ENCODE data around the gene MAGI2. TPM values are rescaled to one million over a fixed set of nuclear protein-coding genes. Genes with fewer than 3 reads are reported as not detected.
A peak's percentile ranks its signal among the peaks of the same experiment; 100 is the strongest.

MAGI2 gene
- total RNA-seq, 1 donor from 2014 or later: 11.4 TPM

DNA sequence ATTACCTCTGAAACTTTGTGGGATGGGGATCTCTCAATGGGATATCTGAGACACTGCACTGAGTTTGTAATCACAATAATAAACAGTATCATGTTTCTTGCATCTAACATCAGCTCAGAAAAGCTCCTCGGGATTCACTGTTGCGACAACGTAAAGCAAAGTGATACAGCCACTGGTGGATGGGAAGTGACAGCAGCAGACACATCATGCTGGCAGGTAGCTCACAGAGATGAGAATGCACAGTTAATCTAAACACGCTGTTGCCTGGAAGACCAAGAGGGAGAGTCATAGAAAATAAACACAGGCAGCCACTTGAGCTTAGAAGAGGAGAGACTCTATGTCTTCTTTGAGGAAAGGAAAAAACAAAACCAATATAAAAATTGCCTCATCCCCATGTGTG, 513.8 kb downstream of the MAGI2 start:
- TF ChIP-seq, protein P1, sequence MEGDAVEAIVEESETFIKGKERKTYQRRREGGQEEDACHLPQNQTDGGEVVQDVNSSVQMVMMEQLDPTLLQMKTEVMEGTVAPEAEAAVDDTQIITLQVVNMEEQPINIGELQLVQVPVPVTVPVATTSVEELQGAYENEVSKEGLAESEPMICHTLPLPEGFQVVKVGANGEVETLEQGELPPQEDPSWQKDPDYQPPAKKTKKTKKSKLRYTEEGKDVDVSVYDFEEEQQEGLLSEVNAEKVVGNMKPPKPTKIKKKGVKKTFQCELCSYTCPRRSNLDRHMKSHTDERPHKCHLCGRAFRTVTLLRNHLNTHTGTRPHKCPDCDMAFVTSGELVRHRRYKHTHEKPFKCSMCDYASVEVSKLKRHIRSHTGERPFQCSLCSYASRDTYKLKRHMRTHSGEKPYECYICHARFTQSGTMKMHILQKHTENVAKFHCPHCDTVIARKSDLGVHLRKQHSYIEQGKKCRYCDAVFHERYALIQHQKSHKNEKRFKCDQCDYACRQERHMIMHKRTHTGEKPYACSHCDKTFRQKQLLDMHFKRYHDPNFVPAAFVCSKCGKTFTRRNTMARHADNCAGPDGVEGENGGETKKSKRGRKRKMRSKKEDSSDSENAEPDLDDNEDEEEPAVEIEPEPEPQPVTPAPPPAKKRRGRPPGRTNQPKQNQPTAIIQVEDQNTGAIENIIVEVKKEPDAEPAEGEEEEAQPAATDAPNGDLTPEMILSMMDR (IDR thresholded peaks at IDR 0.05; ENCODE audit: unreplicated experiment): no peak
- H3K36me3 Mint-ChIP-seq (ENCODE audit: insufficient read depth): no peaks in the 10 kb centered on the region
- H3K27ac Mint-ChIP-seq: no peak overlapping the region
- H3K4me3 Mint-ChIP-seq (ENCODE audit: low read depth): no peak overlapping the region
- no peaks in the 10 kb centered on the region for H3K4me1 Mint-ChIP-seq (ENCODE audit: low read depth)
- H3K9me3 Mint-ChIP-seq (ENCODE audit: low read depth): no peaks in the 10 kb centered on the region
- no peaks in the 10 kb centered on the region for H3K27me3 Mint-ChIP-seq
- no peak for DNase-seq (ENCODE audit: low spot score, unreplicated experiment)

DNA sequence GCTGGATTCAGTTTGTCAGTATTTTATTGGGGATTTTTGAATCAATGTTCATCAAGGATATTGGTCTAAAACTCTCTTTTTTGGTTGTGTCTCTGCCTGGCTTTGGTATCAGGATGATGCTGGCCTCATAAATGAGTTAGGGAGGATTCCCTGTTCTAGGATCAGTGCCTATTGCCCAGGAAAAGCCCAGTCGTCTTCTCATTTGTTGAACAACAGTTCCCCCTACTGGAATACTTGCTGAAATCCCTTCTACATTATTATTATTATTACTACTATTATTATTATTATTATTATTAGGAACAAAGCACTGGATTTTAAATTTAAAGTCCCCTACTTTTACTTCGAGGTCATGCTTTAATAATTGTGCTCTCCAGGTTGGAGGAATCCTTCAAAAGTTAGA, 528.9 kb downstream of the MAGI2 start:
- Mint-ChIP-seq H3K36me3 (ENCODE audit: insufficient read depth) (peaks cover 1% of the 10 kb centered on the region), H3K27ac (no peak overlapping the region), H3K27me3 (no peaks in the 10 kb centered on the region), H3K4me1 (ENCODE audit: low read depth) (no peaks in the 10 kb centered on the region), H3K4me3 (ENCODE audit: low read depth) (no peak overlapping the region), H3K9me3 (ENCODE audit: low read depth) (no peaks in the 10 kb centered on the region)
- TF ChIP-seq, protein P1 (IDR thresholded peaks at IDR 0.05; ENCODE audit: unreplicated experiment): peak; percentile 56
- DNase-seq (ENCODE audit: low spot score, unreplicated experiment): no peak

DNA sequence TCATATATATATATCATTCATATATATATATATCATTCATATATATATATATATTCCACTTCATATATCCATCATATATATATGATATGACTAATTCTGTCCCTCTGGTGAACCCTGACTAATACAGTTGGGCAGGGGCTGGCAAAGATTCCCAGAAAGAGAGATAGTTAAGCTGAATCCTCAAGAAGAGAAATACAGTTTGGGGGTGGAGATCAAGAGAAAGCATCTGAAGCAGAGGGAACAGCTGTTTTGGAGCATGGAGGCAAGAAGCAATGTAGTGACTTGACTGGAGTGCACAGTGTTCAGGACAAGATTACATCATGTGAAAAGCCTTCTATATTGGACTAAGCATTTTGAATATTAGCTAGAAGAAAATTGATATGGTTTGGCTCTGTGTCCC, 540.7 kb downstream of the MAGI2 start:
- Mint-ChIP-seq H3K4me1 (ENCODE audit: low read depth) (no peaks in the 10 kb centered on the region), H3K27me3 (no peaks in the 10 kb centered on the region), H3K36me3 (ENCODE audit: insufficient read depth) (no peaks in the 10 kb centered on the region)

DNA sequence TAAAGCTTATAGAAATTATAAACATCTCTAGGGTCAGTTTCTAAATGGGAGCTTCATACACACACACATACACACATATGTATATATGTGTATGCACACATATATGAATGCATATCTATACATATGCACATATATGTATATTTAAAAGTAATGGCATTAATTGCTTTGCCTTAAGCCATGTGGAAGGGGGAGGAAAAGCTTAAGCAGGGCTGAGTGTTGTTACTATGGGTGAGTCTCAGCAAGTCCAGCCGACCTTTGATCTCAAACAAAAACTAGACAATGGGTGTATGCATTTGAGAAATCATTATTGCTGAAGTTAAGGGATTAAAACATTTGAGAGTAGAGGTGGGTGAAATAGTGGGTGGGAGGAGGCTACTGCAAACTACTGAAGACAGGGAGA, 546.7 kb downstream of the MAGI2 start:
- no peak for DNase-seq (ENCODE audit: low spot score, unreplicated experiment)
- no peak overlapping the region for H3K27ac Mint-ChIP-seq
- H3K4me1 Mint-ChIP-seq (ENCODE audit: low read depth): peaks cover 3% of the 10 kb centered on the region

More for the DNA sequence above, 540.7 kb downstream of the MAGI2 start:
- TF ChIP-seq, protein P1 (IDR thresholded peaks at IDR 0.05; ENCODE audit: unreplicated experiment): no peak
- no peaks in the 10 kb centered on the region for H3K9me3 Mint-ChIP-seq (ENCODE audit: low read depth)
- no peak for DNase-seq (ENCODE audit: low spot score, unreplicated experiment)
- no peak overlapping the region for H3K4me3 Mint-ChIP-seq (ENCODE audit: low read depth)
- no peak overlapping the region for H3K27ac Mint-ChIP-seq

DNA sequence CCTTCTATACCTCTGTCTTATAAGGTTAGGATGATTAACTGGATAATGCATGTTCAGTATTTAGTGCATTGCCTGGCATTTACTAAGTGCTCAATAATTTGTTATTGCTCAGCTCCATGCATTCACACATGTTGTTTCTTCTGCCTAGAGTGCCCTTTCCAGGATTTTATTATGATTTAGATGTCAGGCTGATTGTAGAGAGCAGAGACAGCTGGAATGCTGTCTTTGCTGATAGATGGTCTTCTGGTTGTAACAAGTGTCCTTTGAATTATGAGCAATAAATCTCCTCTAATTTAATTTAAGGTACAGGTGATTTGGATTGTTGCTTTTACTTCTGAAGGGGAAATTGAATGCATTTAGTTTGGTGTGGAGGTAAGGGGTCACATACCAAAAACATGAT, 548.0 kb downstream of the MAGI2 start:
- no peaks in the 10 kb centered on the region for H3K9me3 Mint-ChIP-seq (ENCODE audit: low read depth)
- no peaks in the 10 kb centered on the region for H3K27me3 Mint-ChIP-seq
- H3K36me3 Mint-ChIP-seq (ENCODE audit: insufficient read depth): no peaks in the 10 kb centered on the region
- H3K4me1 Mint-ChIP-seq (ENCODE audit: low read depth): peaks cover 3% of the 10 kb centered on the region
- no peak overlapping the region for H3K27ac Mint-ChIP-seq
- H3K4me3 Mint-ChIP-seq (ENCODE audit: low read depth): no peak overlapping the region
- TF ChIP-seq, protein P1 (IDR thresholded peaks at IDR 0.05; ENCODE audit: unreplicated experiment): no peak
- DNase-seq (ENCODE audit: low spot score, unreplicated experiment): no peak

More for the DNA sequence above, 546.7 kb downstream of the MAGI2 start:
- Mint-ChIP-seq H3K27me3 (no peaks in the 10 kb centered on the region), H3K4me3 (ENCODE audit: low read depth) (no peak overlapping the region), H3K9me3 (ENCODE audit: low read depth) (no peaks in the 10 kb centered on the region), H3K36me3 (ENCODE audit: insufficient read depth) (no peaks in the 10 kb centered on the region)
- TF ChIP-seq, protein P1 (IDR thresholded peaks at IDR 0.05; ENCODE audit: unreplicated experiment): no peak
